GM21423 (cell line): ENCODE measurements around the gene PRAMEF2.
"Not testable (repeated sequence)": the region's sequence is repeated elsewhere in the genome, so short reads cannot be mapped to it uniquely, and the experiment has no call there.

Experiments used
- ATAC-seq: cut with Tn5 transposase; IDR thresholded peaks from one replicate; pipeline ENCODE4 v1.9.1; 2021; ENCODE audit warnings: mild to moderate bottlenecking, moderate library complexity; ENCODE audit not compliant: unreplicated experiment

The PRAMEF2 gene

GRCh38 chr1:12856786-12857185, at the start of gene PRAMEF2:
TSS of gene PRAMEF2 (plus strand) at chr1:12857086. CDS start at chr1:12859010, 1,924 bp downstream.
- ATAC-seq, result not testable (repeated sequence)

- no peak for ATAC-seq
Measured at GRCh38 chr1:12809933-12810332, 47.0 kb upstream of the PRAMEF2 start.

- ATAC-seq, result no peak
Measured at GRCh38 chr1:12810691-12811408, 46.0 kb upstream of the PRAMEF2 start.

GRCh38 chr1:12811409-12811784, 45.5 kb upstream of the PRAMEF2 start:
- ATAC-seq, result no peak

GRCh38 chr1:12819061-12819460, 37.8 kb upstream of the PRAMEF2 start:
- not testable (repeated sequence) for ATAC-seq

GRCh38 chr1:12831310-12831709, 25.6 kb upstream of the PRAMEF2 start, which contains the start of gene PRAMEF11:
TSS of gene PRAMEF11 (minus strand) at chr1:12831410. CDS start at chr1:12828789, 2,621 bp downstream.
- not testable (repeated sequence) for ATAC-seq

- ATAC-seq, result not testable (repeated sequence)
Measured at GRCh38 chr1:12833251-12833650, 23.6 kb upstream of the PRAMEF2 start.

GRCh38 chr1:12848620-12849019, 8.3 kb upstream of the PRAMEF2 start, which contains the start of gene HNRNPCL1:
TSS of gene HNRNPCL1 (minus strand) at chr1:12848720. CDS start at chr1:12848289, 431 bp downstream.
- not testable (repeated sequence) for ATAC-seq

GRCh38 chr1:12851779-12852178, 5.1 kb upstream of the PRAMEF2 start:
- ATAC-seq, result no peak

GRCh38 chr1:12863131-12863880, 6.4 kb downstream of the PRAMEF2 start:
- not testable (repeated sequence) for ATAC-seq

GRCh38 chr1:12878453-12878852, 21.6 kb downstream of the PRAMEF2 start:
- ATAC-seq, result not testable (repeated sequence)

- ATAC-seq, result not testable (repeated sequence)
Measured at GRCh38 chr1:12886101-12886500, 29.2 kb downstream of the PRAMEF2 start, which contains the start of gene PRAMEF4. TSS of gene PRAMEF4 (minus strand) at chr1:12886201. CDS start at chr1:12883394, 2,807 bp downstream.

- not testable (repeated sequence) for ATAC-seq
Measured at GRCh38 chr1:12898170-12898569, 41.3 kb downstream of the PRAMEF2 start, which contains the start of gene PRAMEF10. TSS of gene PRAMEF10 (minus strand) at chr1:12898270. CDS start at chr1:12895847, 2,423 bp downstream.

GRCh38 chr1:12899186-12899585, 42.3 kb downstream of the PRAMEF2 start:
- not testable (repeated sequence) for ATAC-seq

GRCh38 chr1:12903793-12904572, 47.1 kb downstream of the PRAMEF2 start:
- not testable (repeated sequence) for ATAC-seq
